Stimulated activated CD4-positive, alpha-beta T cell treated with anti-CD3 and anti-CD28 coated beads, Interleukin-4, amount 100 ng/mL, for 48 hours (primary cell): ENCODE results near the gene SCARF1.

Experiments used
- DNase-seq, 2 donors: peaks; one replicate each; pipeline ENCODE4 v3.0.0-alpha.2; 2020; ENCODE audit warnings: low read depth in 2 of 2

Gene SCARF1

DNA sequence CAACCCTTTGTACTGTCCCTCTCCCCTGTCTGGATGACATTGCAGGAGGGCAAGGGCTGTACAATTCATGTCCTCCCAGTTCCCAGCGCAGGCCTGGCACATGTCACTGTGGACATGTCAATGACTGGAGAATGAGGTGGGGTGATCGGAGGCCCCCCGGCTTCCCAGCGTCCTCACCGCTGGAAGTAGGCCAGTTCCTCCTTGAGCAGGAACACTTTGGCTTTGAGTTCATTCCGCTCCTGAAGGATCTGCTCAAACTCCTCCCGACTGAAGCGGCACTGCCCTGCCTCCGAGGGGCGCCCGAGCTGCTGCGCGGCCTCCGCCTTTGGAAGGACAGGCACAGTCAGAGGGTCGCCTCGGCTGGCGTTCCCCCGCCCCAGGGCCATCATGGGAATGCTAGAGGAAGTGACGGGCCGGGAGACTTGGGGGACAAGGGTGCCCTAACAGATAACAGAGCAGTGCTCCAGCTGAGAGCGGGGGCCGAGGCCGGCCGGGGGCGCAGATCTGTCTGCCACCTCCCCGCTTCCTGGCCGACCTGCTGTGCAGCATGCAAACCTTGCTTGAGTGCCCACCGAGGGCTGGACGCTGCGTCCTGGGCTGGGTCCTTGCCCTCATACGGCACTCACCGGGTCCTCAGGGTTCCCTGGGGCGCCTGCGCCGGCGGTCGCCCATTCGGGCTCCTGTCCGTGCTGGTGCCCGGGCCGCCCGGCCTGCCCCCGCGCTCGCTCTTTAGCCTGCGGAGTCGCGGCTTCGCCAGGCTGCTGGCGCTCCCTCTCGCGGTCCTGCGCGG is 2.8 kb upstream of the SCARF1 start:
- DNase-seq: no peak

DNA sequence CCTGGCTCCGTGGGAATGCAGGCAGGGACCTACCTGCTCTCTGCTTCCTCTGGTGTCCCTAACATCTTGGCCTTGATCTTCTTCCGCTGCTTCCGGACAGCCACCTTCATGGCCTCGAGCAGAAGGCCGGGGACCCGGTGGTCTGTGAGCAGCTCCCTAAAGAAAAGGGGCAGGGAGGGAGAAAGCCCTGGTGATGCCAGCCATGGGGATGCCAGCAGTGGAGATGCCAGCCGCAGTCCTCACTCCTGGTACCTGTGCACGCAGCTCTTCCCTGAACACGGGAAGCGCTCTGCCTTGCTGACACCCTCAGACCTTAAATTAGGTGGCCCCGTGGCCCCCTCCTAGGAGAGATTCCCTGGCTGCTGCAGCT is 2.3 kb upstream of the SCARF1 start:
- DNase-seq: no peak

- DNase-seq: no peak
Measured at GRCh38 chr17:1646199-1646875, 805 bp upstream of the SCARF1 start.

GRCh38 chr17:1644493-1645206 is 882 bp downstream of the SCARF1 start:
- peak in 1 of 2 donors; percentile 43 for DNase-seq

DNA sequence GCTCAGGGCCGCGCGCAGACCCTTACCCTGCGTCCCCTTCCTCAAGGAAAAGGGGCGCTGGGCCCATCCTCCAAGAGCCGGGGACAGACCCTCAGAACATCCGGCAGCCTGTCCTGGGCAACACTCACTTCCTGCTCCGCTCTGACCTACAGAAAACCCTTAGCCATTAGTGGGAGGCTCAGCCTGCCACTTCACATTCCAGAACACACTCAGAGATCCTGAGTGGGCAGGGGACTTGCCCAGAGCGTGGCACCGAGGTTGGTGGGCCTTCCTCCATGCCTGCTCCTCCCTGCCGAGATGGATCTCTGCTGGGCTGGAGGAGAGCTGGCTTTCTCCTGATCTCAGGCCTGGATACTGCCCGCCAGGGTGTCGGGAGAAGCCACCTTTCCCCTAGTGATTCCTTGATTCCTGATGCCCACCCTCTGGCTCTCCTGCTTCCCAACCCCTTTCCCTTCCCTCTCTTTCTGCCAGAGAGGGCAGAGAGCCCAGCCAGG is 1.5 kb downstream of the SCARF1 start:
- DNase-seq: no peak

GRCh38 chr17:1643293-1643998 is 2.1 kb downstream of the SCARF1 start:
- DNase-seq: peak; percentile 34 to 38

DNA sequence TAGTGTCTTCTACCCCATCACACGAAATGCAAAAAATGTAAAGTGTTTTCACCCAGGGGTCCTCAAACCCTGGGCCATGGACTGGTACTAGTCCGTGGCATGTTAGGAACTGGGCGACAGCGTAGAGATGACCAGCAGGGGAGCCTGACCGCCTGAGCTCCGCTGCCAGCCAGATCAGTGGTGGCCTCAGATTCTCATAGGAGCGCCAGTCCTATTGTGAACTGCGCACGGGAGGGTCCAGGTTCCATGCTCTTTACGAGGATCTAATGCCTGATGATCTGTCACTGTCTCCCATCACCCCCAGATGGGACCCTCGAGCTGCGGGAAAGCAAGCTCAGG is 4.5 kb downstream of the SCARF1 start:
- DNase-seq: no peak

DNA sequence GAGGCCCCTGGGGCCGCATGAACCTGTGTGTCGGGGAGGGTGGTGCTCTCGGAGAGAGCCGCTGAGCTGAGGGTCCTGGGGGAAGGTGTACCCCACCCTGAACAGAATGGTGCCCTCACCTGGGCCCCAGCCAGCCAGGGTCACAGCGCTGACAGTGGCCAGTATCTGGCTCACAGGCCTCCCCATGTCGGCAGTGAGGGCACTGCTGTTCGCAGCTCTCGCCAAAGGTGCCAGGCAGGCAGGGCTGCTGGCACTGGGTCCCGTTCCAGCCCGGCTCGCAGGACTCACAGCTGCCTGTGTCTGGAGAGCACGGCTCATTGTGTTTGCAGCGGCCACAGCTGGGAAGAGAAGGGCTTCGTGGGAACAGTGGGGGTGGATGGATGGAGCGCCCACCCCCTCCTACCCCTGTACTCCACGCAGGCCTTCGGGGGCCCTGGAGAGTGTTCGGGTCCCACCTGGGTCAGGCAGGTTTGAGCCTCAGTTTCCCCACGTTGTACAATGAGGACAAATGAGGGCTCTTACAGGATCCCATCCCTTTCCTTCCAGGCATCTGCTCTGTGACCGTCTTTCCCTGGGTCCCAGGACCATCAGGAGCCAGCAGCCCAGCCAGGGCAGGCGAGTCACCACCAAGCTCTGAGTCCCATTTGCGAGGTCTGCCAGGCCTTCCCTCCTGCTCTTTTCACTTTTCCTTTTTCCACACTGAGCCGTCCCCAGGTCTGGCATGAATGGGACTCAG is 5.0 kb downstream of the SCARF1 start:
- DNase-seq: no peak

DNA sequence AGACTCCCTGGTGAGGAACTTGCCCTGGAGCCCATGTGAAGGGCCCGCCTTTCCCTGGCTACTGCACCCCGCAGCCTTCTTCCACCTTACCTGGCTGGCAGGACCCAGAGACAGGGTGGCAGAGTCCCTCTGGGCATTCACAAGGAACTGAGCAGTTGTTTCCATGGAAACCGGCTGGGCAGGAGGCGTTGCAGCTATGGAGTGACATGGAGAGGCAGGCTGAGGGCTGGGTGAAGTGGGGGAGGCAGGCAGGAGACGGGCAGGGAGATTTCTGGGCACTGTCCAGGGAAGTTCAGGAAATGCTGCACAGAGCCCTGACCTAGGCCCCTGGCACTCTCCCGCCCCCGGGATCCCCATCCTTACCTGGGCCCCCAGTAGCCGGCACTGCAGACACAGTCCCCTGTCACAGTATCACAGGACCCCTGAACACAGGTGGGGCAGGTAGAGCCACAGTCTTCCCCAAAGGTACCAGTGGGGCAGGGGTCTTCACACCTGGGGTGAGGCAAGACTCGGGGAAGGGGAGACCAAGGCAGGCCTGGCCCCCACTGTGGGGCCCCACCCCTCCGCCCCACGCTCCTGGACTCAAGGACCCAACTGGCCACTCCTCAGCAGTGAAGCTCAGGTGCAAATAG is 5.9 kb downstream of the SCARF1 start:
- no peak for DNase-seq

DNA sequence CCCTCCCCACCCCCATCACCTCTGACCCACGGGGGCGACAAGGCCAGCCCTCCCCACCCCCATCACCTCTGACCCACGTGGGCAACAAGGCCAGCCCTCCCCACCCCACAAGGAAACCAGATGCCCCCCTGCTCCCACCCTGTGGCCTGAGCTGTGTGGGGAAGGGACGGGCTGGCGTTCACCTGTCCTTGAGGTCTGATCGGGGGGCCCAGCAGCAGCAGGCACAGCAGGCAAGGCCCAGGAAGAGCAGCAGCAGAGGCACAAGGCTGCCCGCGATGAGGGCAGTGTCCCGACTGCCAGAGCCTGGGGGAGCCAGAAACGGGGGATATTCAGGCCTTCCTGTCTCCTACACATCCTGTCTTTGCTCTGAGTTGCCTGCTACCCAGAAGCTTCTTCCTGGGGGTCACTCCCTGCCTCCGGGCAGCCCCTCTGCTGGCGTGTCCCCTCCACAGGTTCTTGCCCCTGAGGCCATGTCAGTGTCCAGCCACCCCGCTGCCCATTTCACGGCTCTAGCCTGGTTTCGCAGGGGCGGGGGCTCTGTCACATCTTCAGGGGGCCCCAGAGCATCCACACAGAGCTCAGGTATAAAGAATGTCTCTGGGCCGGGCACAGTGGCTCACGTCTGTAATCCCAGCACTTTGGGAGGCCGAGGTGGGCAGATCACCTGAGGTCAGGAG is 6.8 kb downstream of the SCARF1 start:
- no peak for DNase-seq

GRCh38 chr17:1638171-1638590 is 7.4 kb downstream of the SCARF1 start:
- DNase-seq: no peak

GRCh38 chr17:1636732-1637285 is 8.7 kb downstream of the SCARF1 start:
- DNase-seq: no peak

GRCh38 chr17:1635675-1636465 is 9.7 kb downstream of the SCARF1 start:
- no peak for DNase-seq

GRCh38 chr17:1634841-1635650 is 10.5 kb downstream of the SCARF1 start:
- DNase-seq: no peak

DNA sequence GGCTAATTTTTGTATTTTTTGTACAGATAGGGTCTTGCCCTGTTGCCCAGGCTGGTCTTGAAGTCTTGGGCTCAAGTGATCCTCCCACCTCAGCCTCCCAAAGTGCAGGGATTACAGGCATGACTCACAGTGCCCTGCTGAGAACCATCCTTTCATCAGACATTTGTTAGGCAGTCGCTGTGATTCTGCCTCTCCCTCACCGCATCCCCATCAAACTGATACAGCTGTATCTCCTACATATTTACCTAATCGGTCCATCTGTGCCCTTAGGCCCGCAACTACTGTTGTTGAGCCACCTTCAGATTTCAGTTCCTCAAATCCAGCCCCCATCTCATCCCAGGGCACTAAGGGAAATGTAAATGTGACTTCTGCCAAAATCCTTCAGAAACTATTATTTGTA is 14.9 kb downstream of the SCARF1 start:
- DNase-seq: no peak

DNA sequence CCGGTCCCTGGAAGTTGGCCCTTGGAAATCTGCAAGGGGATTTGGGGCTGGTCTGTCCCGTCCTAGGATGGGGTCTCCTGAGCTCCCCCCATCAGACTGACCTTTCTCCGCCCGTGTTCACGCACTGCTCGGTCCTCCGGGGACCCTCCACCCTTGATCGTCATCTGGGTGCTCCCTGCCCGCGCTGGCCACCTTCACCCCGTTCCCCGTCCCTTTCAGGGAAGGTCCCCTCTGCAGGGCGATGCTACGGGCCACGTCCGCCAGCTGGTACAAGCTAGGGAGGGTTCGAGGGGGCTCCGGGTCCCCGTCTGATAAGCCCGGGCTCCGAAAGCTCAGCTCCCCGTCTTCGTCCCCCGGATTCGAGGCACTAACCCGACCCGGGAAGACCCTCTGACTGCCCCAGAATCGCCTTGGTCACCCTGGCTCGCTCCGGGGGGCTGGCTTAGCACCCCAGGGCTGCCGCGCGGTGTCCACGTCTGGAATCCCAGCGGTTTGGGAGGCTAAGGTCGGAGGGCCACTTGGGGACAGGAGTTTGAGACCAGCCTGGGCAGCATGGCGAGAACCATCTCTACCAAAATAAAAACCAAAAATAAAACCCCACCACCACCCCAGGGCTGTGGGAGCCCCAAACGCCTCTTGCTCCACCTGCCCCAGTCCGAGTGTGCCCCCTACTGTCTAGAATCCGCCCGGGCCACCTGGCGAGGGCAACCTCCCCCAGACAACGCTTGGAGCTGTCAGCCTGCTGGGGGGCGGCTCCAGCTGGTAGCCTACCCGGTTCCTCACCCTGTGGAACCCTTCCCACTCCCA is 15.8 kb downstream of the SCARF1 start:
- peak; percentile 80 for DNase-seq

DNA sequence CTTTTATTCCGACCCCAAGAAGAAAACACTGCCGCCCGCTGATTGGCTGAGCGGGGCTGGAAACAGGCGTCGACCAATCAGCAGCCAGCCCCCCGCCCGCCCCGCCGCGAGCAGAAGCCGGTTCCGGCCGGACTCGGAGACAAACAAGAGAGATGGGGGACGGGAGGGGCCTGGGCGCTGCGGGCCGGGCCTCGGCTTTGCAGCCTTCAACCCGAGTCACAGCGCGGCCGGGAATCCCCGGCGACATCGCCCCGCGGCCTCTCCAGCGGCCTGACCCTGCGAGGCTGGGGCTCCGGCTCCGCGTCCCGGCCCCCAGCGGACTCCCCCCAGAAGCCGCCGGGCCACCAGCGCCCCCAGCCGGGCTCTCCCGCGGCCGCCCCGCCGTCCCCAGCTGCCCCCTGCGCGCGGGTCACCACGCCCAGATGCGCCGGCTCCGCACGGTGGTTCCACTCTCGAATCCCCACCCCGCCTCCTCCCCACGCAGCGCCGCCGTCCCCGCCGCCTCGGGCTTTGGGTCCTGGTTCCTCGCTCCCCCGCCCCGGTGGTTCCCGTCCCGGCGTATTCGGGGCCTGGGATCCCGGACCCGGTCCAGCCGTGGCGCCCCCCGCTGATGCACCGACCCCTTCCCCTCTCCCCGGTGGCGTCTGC is 16.6 kb downstream of the SCARF1 start:
- DNase-seq: peak; percentile 79 to 85
